ENCODE results near the gene TYW1B.
"Not testable (repeated sequence)": the region's sequence is repeated elsewhere in the genome, so short reads cannot be mapped to it uniquely, and the experiment has no call there.

The TYW1B gene

GRCh38 chr7:72816370-72817157 is 11.4 kb downstream of the TYW1B start:
- DNase-seq, result not testable (repeated sequence)

- not testable (repeated sequence) for DNase-seq
These were observed 17.6 kb downstream of the TYW1B start for GRCh38 chr7:72810437-72810836.

GRCh38 chr7:72808511-72808910 is 19.5 kb downstream of the TYW1B start:
- not testable (repeated sequence) for DNase-seq

GRCh38 chr7:72806851-72807250 is 21.1 kb downstream of the TYW1B start:
- DNase-seq, result not testable (repeated sequence)

GRCh38 chr7:72805526-72806494 is 22.2 kb downstream of the TYW1B start:
- no peak for DNase-seq

- DNase-seq, result not testable (repeated sequence)
These were observed 24.2 kb downstream of the TYW1B start for GRCh38 chr7:72803778-72804177.

GRCh38 chr7:72801564-72801963 is 26.4 kb downstream of the TYW1B start:
- not testable (repeated sequence) for DNase-seq

- DNase-seq, result not testable (repeated sequence)
These were observed 32.6 kb downstream of the TYW1B start for GRCh38 chr7:72795401-72795800.

- DNase-seq, result no peak
These were observed 34.2 kb downstream of the TYW1B start for GRCh38 chr7:72793791-72794190.

- DNase-seq, result not testable (repeated sequence)
These were observed 37.3 kb downstream of the TYW1B start for GRCh38 chr7:72790698-72791060.

GRCh38 chr7:72790048-72790697 is 37.8 kb downstream of the TYW1B start:
- DNase-seq, result not testable (repeated sequence)

- DNase-seq, result no peak
These were observed 42.6 kb downstream of the TYW1B start for GRCh38 chr7:72785166-72785955.

- DNase-seq, result not testable (repeated sequence)
These were observed 44.2 kb downstream of the TYW1B start for GRCh38 chr7:72783601-72784370.

GRCh38 chr7:72781631-72782030 is 46.4 kb downstream of the TYW1B start:
- DNase-seq, result no peak

- DNase-seq, result no peak
These were observed 46.8 kb downstream of the TYW1B start for GRCh38 chr7:72781161-72781560.

GRCh38 chr7:72780289-72780894 is 47.6 kb downstream of the TYW1B start:
- DNase-seq, result not testable (repeated sequence)

GRCh38 chr7:72777167-72777566 is 50.8 kb downstream of the TYW1B start:
- not testable (repeated sequence) for DNase-seq

- DNase-seq, result not testable (repeated sequence)
These were observed 55.4 kb downstream of the TYW1B start for GRCh38 chr7:72772627-72773026.

- not testable (repeated sequence) for DNase-seq
These were observed 61.0 kb downstream of the TYW1B start for GRCh38 chr7:72766994-72767393.

- no peak for DNase-seq
These were observed 67.4 kb downstream of the TYW1B start for GRCh38 chr7:72760602-72761001.

GRCh38 chr7:72754312-72754711 is 73.7 kb downstream of the TYW1B start:
- DNase-seq, result no peak
